SK-N-MC (cell line): ENCODE measurements around the gene PARK7.

Experiments
- EZH2 ChIP-seq: fragments of 200-600 bp; sonication (generic); IDR thresholded peaks from one replicate; pipeline ENCODE4 v1.6.1; 2017; ENCODE audit warnings: antibody characterized with exemption
- FOXP2 ChIP-seq: optimal IDR thresholded peaks from 2 replicates; pipeline ENCODE3; 2011; ENCODE audit warnings: mild to moderate bottlenecking, moderate library complexity; ENCODE audit not compliant: insufficient read depth; ENCODE audit errors: extremely low read length, control extremely low read depth
- POLR2AphosphoS5 ChIP-seq: IDR thresholded peaks from 2 replicates; pipeline ENCODE4 v1.6.1; 2012; ENCODE audit warnings: mild to moderate bottlenecking, low read depth, low read length, borderline replicate concordance

- TF ChIP-seq FOXP2 (no peak), POLR2AphosphoS5 (no peak), EZH2 (no peak)
These were observed 58.5 kb downstream of the PARK7 start for GRCh38 chr1:8020032-8020431.
